Central memory CD8-positive, alpha-beta T cell (primary cell): ENCODE results near the gene ATAD3B.
A peak's percentile ranks its signal among the peaks of the same experiment; 100 is the strongest.
"Not testable (repeated sequence)": the region's sequence is repeated elsewhere in the genome, so short reads cannot be mapped to it uniquely, and the experiment has no call there.

Experiments
- ATAC-seq: fragments of 150-1000 bp; cut with Tn5 transposase; replicated peaks from 2 replicates; pipeline ENCODE4 v1.10.0; 2022; ENCODE audit warnings: mild to moderate bottlenecking, moderate FRiP score, moderate number of reproducible peaks; ENCODE audit not compliant: poor library complexity, severe bottlenecking; ENCODE audit errors: extremely low read depth
- DNase-seq, 2 donors: peaks; one replicate each; pipeline ENCODE4 v3.0.0; 2021; ENCODE audit warnings: low spot score in 2 of 2
- H3K27ac Mint-ChIP-seq: one replicate; pipeline ENCODE4 v1.8.0; 2022; ENCODE audit warnings: low read depth, mild to moderate bottlenecking, moderate library complexity, mixed read lengths
- H3K27me3 Mint-ChIP-seq: one replicate; pipeline ENCODE4 v1.8.0; 2022; ENCODE audit warnings: mixed read lengths
- H3K36me3 Mint-ChIP-seq: one replicate; pipeline ENCODE4 v1.8.0; 2022; ENCODE audit warnings: mild to moderate bottlenecking, moderate library complexity, mixed read lengths; ENCODE audit not compliant: insufficient read depth
- H3K4me1 Mint-ChIP-seq: one replicate; pipeline ENCODE4 v1.8.0; 2022; ENCODE audit warnings: mixed read lengths
- H3K4me3 Mint-ChIP-seq: one replicate; pipeline ENCODE4 v1.8.0; 2022; ENCODE audit warnings: mild to moderate bottlenecking, moderate library complexity, mixed read lengths
- H3K9me3 Mint-ChIP-seq: one replicate; pipeline ENCODE4 v1.8.0; 2022; ENCODE audit warnings: mixed read lengths

The ATAD3B gene

GRCh38 chr1:1482856-1483255 is 11.3 kb downstream of the ATAD3B start:
- Mint-ChIP-seq H3K27me3 (no peaks in the 10 kb centered on the region), H3K36me3 (peaks cover 35% of the 10 kb centered on the region), H3K4me3 (no peak overlapping the region), H3K27ac (no peak overlapping the region), H3K9me3 (no peaks in the 10 kb centered on the region), H3K4me1 (peaks cover 8% of the 10 kb centered on the region)
- no peak for ATAC-seq
- no peak for DNase-seq

DNA sequence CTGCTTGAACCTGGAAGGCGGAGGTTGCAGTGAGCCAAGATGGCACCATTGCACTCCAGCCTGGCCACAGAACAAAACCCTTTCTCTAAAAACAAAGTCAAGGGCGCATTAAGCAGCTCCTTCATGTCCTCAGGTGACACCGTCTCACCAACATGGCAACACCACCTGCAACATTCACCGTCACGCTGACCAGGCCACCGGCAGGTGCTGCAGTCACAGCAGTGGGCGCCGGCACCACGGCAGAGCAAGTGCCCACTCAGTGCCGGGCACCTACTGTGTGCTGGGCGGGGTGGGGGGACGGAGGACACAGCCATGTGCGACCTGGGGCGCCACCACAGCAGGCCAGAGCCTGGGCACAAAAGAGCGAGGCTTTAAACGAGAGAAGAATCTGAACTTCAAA is 12.1 kb downstream of the ATAD3B start:
- no peaks in the 10 kb centered on the region for H3K9me3 Mint-ChIP-seq
- peaks cover 32% of the 10 kb centered on the region for H3K36me3 Mint-ChIP-seq
- ATAC-seq = no peak
- DNase-seq = no peak
- H3K27me3 Mint-ChIP-seq = no peaks in the 10 kb centered on the region
- no peak overlapping the region for H3K4me3 Mint-ChIP-seq
- H3K4me1 Mint-ChIP-seq = peaks cover 8% of the 10 kb centered on the region
- H3K27ac Mint-ChIP-seq = no peak overlapping the region

DNA sequence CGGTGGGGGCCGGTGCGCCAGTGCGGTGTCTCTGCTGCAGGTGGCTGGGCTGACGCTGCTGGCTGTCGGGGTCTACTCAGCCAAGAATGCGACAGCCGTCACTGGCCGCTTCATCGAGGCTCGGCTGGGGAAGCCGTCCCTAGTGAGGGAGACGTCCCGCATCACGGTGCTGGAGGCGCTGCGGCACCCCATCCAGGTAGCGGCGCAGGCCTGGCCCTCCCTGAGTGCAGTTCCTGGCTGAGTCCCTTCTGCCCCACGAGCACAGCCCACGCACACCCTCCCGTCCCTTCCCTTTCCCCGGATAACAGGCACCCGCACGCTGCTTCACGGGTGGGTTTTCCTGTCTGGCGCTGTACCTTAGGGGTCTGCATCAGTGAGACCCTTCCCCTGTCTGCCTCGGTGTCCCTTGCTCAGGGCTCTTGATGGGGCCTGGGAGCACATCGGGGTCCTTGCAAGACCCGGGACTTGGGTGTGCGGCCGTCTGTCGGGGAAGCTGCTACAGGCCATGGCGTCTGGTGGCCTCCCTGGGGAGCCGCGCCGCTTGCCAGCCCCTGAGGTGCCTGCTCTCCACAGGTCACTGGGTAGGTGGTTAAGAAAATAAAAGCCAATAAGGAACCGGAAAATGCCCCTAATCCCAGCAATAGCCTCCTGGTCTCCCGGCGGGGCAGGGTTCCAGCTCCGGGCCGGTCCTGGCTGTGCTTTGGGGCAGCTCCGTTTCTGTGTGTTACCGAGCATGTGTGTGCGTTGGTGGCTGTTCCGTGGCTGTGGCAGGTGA is 13.6 kb downstream of the ATAD3B start:
- not testable (repeated sequence) for H3K4me1 Mint-ChIP-seq, ATAC-seq, H3K4me3 Mint-ChIP-seq, DNase-seq, H3K27ac Mint-ChIP-seq, H3K9me3 Mint-ChIP-seq, H3K27me3 Mint-ChIP-seq
- peaks cover 36% of the 10 kb centered on the region for H3K36me3 Mint-ChIP-seq

DNA sequence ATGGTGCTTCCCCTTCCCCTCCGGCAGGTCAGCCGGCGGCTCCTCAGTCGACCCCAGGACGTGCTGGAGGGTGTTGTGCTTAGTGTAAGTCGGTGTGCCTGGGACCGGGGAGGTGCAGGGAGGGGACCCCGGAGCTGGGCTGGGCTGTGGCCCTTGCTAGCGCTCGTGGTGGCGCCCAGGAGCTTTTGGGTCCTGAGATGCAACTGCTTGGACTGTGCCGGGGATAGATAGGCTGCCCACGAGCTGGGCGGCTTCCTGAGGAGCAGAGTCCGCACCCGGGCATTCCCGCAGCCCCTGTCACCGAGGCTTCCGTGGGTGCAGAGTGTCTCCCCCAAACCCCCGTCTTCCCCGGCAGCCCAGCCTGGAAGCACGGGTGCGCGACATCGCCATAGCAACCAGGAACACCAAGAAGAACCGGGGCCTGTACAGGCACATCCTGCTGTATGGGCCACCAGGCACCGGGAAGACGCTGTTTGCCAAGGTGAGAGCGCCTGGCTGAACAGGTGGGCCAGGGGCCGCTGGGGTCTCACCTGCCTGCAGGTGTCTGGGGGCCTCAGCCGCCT is 14.3 kb downstream of the ATAD3B start:
- not testable (repeated sequence) for H3K27me3 Mint-ChIP-seq, H3K4me3 Mint-ChIP-seq, H3K4me1 Mint-ChIP-seq, H3K9me3 Mint-ChIP-seq, H3K27ac Mint-ChIP-seq, DNase-seq, ATAC-seq
- peaks cover 34% of the 10 kb centered on the region for H3K36me3 Mint-ChIP-seq

GRCh38 chr1:1487701-1488100 is 16.1 kb downstream of the ATAD3B start:
- H3K4me1 Mint-ChIP-seq = no peaks in the 10 kb centered on the region
- H3K36me3 Mint-ChIP-seq = peaks cover 26% of the 10 kb centered on the region
- H3K27ac Mint-ChIP-seq = no peak overlapping the region
- H3K27me3 Mint-ChIP-seq = no peaks in the 10 kb centered on the region
- DNase-seq (no peak), ATAC-seq (no peak)
- no peak overlapping the region for H3K4me3 Mint-ChIP-seq
- no peaks in the 10 kb centered on the region for H3K9me3 Mint-ChIP-seq

DNA sequence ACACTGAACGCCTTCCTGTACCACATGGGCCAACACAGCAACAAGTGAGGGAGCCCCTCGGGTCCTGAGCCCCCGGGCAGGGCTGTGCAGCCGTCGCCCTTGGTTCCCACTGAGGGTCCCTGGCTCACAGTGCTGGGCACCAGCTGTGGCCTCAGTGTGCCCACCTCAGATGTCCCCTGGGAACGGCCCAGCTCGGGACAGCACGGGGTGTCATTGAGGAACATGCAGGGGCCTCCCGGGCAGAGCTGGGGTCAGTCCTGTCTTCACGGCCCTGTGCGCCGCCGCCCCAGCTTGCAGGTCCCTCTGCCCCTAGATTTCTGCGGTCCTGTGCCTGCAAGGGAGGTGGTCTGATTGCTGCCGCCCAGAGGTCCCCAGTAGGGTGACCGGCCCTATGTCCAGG is 17.7 kb downstream of the ATAD3B start:
- H3K27me3 Mint-ChIP-seq = no peaks in the 10 kb centered on the region
- H3K4me3 Mint-ChIP-seq = no peak overlapping the region
- ATAC-seq (no peak), DNase-seq (no peak)
- no peak overlapping the region for H3K27ac Mint-ChIP-seq
- peaks cover 14% of the 10 kb centered on the region for H3K36me3 Mint-ChIP-seq
- no peaks in the 10 kb centered on the region for H3K4me1 Mint-ChIP-seq
- peaks cover 4% of the 10 kb centered on the region for H3K9me3 Mint-ChIP-seq

GRCh38 chr1:1489861-1490260 is 18.3 kb downstream of the ATAD3B start:
- Mint-ChIP-seq H3K27me3 (no peaks in the 10 kb centered on the region), H3K27ac (no peak overlapping the region), H3K4me1 (no peaks in the 10 kb centered on the region), H3K4me3 (no peak overlapping the region), H3K36me3 (peaks cover 13% of the 10 kb centered on the region), H3K9me3 (peaks cover 4% of the 10 kb centered on the region)
- ATAC-seq (no peak), DNase-seq (no peak)

DNA sequence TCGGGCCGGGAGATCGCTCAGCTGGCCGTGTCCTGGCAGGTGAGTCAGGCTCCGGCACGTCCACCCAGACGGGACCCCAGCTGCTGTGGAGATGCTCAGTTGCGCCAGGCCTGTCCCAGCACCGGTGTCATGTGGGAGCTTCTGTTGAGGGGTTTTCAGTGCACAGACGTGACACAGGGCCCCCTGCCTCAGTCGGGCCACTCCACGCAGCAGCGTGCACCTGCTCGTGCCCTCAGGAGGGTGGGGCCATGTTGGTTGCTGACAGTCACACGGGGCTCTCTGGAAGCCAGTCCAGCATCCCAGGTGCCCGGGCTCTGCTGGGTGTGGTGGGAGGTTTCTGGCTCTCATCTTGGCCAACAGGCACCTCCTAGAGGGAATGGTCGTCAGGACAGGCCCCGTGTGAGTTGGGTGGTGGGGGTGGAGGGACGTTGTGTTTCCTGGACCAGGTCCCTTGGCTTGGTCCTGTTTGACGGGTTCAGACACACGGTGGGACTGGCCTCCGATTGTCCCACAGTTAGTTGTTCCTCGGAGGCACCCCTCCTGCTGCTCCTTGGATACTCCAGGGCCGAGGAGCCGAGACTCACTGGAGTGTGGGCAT is 19.2 kb downstream of the ATAD3B start:
- no peak overlapping the region for H3K27ac Mint-ChIP-seq

GRCh38 chr1:1491601-1492000 is 20.0 kb downstream of the ATAD3B start:
- no peak for ATAC-seq
- no peak overlapping the region for H3K27ac Mint-ChIP-seq
- DNase-seq = no peak
- H3K27me3 Mint-ChIP-seq = no peaks in the 10 kb centered on the region
- H3K36me3 Mint-ChIP-seq = peaks cover 12% of the 10 kb centered on the region
- H3K4me3 Mint-ChIP-seq = no peak overlapping the region
- peaks cover 4% of the 10 kb centered on the region for H3K9me3 Mint-ChIP-seq
- no peaks in the 10 kb centered on the region for H3K4me1 Mint-ChIP-seq

More for the DNA sequence above, 19.2 kb downstream of the ATAD3B start:
- Mint-ChIP-seq H3K4me1 (no peaks in the 10 kb centered on the region), H3K36me3 (peaks cover 12% of the 10 kb centered on the region), H3K4me3 (no peak overlapping the region), H3K27me3 (no peaks in the 10 kb centered on the region), H3K9me3 (peaks cover 4% of the 10 kb centered on the region)
- DNase-seq (no peak), ATAC-seq (no peak)

DNA sequence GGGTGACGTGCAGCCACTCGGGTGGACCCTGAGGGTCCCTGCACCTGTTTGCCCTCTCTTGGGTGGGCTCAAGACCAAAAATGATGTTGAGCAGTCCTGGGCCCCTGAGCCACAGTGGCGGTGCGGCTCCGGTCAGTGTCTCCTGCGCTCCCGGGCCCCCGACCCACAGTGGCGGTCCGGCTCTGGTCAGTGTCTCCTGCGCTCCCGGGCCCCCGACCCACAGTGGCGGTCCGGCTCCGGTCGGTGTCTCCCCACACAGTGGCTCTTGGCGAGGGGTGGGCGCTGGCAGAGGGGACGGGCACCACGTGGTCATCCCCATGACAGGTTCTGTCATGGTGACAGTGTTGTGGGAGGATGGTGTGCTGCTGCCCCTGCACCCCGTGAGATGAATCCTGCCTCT is 22.7 kb downstream of the ATAD3B start:
- H3K36me3 Mint-ChIP-seq, H3K4me1 Mint-ChIP-seq, H3K27ac Mint-ChIP-seq, H3K9me3 Mint-ChIP-seq, DNase-seq, ATAC-seq, H3K4me3 Mint-ChIP-seq, H3K27me3 Mint-ChIP-seq: not testable (repeated sequence)

GRCh38 chr1:1495461-1495975 is 24.0 kb downstream of the ATAD3B start:
- H3K27ac Mint-ChIP-seq, DNase-seq, H3K4me3 Mint-ChIP-seq, H3K27me3 Mint-ChIP-seq, H3K36me3 Mint-ChIP-seq, H3K4me1 Mint-ChIP-seq, H3K9me3 Mint-ChIP-seq, ATAC-seq: not testable (repeated sequence)

DNA sequence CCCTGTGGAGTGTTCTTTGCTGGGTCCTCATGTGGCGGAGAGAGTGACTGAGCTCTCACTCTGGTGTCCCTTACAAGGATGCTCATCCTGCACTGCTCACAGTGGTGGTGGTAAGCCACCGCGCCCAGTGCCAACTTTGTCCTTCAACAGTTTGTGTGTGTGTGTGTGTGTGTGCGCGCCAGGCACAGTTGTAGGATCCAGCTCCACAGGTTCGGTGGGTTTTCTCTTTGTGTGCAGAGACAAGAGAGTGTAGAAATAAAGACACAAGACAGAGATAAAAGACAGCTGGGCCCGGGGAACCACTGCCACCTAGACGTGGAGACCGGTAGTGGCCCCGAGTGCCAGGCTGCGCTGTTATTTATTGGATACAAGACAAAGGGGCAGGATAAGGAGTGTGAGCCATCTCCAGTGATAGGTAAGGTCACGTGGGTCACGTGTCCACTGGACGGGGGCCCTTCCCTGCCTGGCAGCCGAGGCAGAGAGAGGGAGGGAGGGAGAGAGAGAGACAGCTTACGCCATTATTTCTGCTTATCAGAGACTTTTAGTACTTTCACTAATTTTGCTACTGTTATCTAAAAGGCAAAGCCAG is 33.3 kb downstream of the ATAD3B start:
- not testable (repeated sequence) for H3K9me3 Mint-ChIP-seq, H3K27me3 Mint-ChIP-seq, H3K36me3 Mint-ChIP-seq
- peak; percentile 75 for ATAC-seq
- H3K4me3 Mint-ChIP-seq = peak overlapping the region; percentile 76
- H3K27ac Mint-ChIP-seq = peak overlapping the region; percentile 89
- peak; percentile 59 to 65 for DNase-seq
- H3K4me1 Mint-ChIP-seq = peaks cover 14% of the 10 kb centered on the region
